D721Med (cell line): ENCODE data around the gene SIGMAR1.

ENCODE experiments used
- DNase-seq: peaks from one replicate; pipeline ENCODE4 v3.0.0; 2011; ENCODE audit warnings: low spot score; ENCODE audit not compliant: insufficient read length
- FAIRE-seq: peaks from 2 replicates; lab custom pipeline; 2011; peaks lifted over from hg19 to GRCh38; lab: Jason Lieb, UNC
- TF ChIP-seq, protein P1 (sequence below): IDR thresholded peaks from 2 replicates; pipeline ENCODE4 v1.5.1; 2012; ENCODE audit warnings: mild to moderate bottlenecking, control low read depth; ENCODE audit not compliant: insufficient read depth; ENCODE audit errors: missing control alignments

The SIGMAR1 gene

DNA sequence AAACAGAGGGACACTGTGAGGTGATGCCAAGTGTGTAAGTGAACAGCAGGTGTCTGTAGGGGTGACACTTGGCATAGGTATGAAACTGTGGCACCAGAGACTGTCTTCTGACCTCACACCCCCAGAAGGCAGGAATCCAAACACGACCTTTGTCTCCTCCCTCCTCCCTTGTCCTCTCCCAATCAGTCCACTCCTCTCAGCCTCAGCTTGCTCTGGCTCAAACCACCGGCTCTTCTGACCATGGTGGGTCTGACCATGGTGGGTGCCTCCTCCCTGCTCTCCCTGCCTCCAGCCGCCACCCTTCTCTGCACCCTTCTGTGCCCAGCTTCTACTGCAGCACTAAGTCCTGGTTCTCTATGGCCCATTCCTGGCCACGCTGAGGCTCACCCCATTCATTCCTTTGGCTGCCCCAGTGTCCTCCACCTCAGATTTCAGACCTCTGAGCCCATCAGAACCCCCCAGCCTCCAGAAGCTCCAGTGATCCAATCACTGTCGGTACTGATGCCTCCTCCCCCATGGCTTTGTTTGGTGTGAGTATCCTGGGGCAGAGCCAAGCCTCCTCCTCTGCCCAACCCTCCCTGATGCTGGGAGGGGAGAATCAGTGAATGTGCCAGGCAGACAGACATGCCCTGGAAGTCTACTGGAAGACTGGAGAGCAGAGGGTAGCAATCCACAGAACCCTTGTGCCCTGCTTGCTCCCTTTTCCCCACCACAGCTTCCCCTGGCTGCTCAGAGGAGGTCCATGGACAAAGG, 7.0 kb downstream of the SIGMAR1 start:
- DNase-seq (no peak), FAIRE-seq (no peak)
- TF ChIP-seq, protein P1, sequence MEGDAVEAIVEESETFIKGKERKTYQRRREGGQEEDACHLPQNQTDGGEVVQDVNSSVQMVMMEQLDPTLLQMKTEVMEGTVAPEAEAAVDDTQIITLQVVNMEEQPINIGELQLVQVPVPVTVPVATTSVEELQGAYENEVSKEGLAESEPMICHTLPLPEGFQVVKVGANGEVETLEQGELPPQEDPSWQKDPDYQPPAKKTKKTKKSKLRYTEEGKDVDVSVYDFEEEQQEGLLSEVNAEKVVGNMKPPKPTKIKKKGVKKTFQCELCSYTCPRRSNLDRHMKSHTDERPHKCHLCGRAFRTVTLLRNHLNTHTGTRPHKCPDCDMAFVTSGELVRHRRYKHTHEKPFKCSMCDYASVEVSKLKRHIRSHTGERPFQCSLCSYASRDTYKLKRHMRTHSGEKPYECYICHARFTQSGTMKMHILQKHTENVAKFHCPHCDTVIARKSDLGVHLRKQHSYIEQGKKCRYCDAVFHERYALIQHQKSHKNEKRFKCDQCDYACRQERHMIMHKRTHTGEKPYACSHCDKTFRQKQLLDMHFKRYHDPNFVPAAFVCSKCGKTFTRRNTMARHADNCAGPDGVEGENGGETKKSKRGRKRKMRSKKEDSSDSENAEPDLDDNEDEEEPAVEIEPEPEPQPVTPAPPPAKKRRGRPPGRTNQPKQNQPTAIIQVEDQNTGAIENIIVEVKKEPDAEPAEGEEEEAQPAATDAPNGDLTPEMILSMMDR: no peak

DNA sequence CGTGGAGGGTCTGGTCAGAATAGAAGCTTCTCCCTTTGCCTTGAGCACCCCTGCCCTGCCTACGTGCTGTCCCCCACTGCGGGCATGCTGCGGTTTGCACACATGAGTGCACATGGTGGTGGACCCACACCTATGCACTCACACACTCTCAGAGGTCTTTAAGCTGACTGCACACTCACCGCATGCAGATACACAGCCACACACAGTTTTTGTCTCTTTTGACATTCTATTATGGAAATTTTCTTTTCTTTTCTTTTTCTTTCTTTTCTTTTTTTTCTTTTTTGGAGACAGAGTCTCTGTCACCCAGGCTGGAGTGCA, 8.1 kb downstream of the SIGMAR1 start:
- no peak for FAIRE-seq
- no peak for DNase-seq
- TF ChIP-seq, protein P1: no peak

DNA sequence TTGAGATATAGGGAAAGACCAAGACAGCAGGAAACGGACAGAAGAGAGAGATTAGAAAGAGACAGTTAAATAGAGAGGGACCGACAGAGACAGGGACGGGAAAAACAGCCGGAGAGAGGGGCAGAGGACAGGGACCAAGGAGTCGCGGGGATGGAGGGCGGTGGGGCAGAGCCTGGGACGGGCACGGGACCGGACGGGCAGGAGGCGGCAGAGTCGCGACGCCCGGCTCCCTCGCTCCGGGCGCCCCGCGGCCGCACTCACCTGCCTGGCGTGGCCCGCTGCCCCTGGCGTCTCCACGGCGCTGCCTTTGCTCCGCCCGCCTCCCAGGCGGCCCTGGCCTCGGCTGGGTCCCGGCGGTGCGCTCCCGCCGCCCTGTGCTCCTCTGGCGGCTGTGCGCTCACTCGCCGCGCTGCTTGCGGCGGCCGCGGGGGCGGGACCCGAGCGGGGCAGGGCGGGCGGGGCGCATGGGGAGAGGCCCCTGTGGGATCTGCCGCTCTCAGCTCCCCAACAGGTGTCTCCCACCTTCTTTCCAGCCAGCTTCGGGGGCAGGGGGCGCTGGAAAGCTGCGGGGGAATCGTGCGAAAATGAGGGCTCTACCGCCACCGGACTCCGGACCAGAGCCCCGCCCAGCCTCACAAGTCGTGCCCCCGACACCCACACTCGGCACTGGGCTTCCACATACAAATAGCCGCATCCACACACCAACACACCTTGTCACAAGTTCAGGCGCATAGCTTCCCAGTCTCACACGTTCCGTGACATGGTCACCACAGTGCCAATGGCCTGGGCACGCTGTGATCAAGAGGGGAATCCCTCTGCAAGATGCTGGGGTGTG, 8.7 kb downstream of the SIGMAR1 start, which contains the start of gene ARID3C:
Gene ARID3C, minus strand, starts transcription at position 411 of the 835 bp plus-strand sequence. CDS start 1,052 bp downstream, outside the sequence.
- TF ChIP-seq, protein P1: no peak
- FAIRE-seq: no peak
- no peak for DNase-seq

DNA sequence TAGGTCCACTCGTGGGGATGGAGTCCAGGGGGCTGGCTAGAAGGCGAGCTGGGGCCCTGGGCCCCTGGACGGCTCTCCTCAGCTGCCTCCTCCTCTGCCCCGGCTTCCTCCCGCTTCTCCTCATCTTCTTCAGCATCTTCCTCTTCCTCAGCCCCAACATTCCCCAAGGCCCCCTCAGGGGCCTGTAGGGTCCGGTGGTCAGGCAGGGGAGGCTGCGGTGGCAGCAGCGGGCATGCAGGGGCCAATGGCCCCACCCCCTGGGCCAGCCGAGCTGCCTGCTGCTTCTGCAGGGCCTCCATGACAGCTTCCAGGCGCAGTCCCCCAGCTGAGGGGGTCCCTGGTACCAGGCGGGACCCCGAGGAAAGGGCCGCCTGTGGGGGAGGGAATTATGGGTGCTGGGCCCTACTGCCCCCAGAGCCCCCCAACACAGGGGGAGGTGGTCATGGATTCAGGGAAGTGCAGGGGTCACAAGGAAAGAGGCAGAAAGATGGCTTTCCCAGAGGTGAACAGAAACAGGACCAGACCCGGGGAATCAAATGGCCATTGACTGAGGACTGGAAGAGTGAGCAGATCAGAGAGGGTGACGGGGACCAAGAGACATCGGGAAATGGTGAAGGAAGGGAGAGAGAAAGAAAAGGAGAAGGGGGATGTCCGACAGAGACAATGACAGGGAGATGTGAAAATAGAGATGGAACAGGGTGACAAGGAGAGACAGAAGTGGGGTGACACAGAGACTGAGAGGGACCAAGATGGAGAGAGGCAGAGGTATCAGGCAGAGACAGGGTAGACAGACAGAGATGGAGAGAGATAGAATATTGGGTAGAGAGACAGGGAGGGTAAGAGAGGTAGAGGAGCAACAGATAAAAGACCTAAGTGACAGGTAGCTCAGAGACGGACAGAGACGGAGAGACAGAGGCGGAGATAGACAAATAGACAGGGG, 9.6 kb downstream of the SIGMAR1 start:
- DNase-seq (no peak), FAIRE-seq (no peak)
- TF ChIP-seq, protein P1: no peak

DNA sequence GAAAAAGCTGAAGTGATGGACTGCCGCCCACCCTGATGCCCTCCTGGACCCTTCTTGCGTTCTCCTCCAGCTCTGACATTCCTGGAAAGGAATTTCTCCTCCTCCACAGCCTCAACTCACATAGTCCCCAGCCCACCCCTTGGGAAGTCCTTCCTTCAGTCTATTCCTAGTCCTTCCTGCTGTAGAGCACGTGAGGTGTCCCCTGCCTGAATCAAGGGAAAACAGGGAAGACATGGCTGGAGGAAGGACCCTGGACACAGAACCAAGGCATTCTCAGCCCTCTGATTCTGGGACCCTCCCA, 12.5 kb downstream of the SIGMAR1 start:
- FAIRE-seq: no peak
- DNase-seq: no peak
- TF ChIP-seq, protein P1: no peak

DNA sequence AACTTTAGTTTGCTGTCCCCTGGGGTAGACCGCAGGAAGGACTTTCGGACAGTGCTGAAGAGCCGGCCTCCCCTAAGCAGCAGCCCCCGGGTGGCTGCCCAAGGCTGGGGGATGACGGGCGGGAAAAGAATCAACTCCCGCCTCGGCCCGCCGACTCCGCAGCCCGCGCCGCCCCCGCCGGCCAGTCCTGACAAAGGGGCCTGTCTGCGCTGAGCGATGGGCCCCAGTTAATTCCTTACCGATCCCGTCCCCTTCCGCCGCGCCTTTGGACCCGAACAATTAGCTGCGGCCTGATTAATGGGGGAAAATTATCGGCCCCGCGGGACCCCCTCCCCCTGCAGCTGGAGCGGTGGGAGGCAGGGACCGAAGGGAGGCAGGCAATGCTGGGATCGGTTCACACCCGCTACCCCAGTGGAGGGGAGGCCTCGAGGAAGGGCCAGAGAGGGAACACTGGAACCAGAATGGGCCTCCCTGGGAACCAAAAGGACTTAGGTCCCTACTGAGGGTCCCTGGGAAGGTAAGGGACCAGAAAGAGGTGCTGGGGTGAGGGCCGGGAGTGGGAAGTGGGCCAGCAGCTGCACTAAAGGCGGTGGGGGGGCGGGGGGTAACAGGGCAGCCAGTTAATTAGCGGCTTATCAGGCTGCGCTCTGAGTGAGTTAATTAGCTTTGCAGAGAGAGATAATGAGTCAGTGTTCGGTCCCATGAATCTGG, 13.0 kb downstream of the SIGMAR1 start:
- DNase-seq (no peak), FAIRE-seq (no peak)
- TF ChIP-seq, protein P1: no peak
